Cardiac septum (tissue), 1 donor: ENCODE measurements around the gene SDS. TPM values are rescaled to one million over a fixed set of nuclear protein-coding genes. Genes with fewer than 3 reads are reported as not detected.

Experiments used
- DNase-seq: peaks from one replicate; pipeline ENCODE4 v3.0.0-alpha.2; 2020; ENCODE audit warnings: low spot score
- intact Hi-C: fragments of 100-400 bp; cut with DNase I; formaldehyde crosslinking; loops from one replicate; pipeline ENCODE4 v1.14.0; 2022
- total RNA-seq: library from RNA; stranded (reverse); fragmentation: NEBNext Ultra II Directional; extraction: Animal tissue kit (Norgen Biotek cat#: 25700); gene quantifications from one replicate; pipeline ENCODE4 v1.2.1, GENCODE V29; 2021
- donor health status: DM: no; HTN: no; CAD: no.

Gene SDS
- total RNA-seq, 1 donor from 2014 or later, result 0.81 TPM

GRCh38 chr12:113386866-113387566 lies 16.7 kb downstream of the SDS start:
- no peak for DNase-seq
- intact Hi-C loops, result no loop called here

GRCh38 chr12:113385282-113385882 lies 18.3 kb downstream of the SDS start:
- intact Hi-C loops, result no loop called here
- DNase-seq, result no peak

GRCh38 chr12:113384778-113385177 lies 18.9 kb downstream of the SDS start:
- DNase-seq, result no peak
- intact Hi-C loops, result no loop called here

GRCh38 chr12:113382206-113382605 lies 21.5 kb downstream of the SDS start:
- no peak for DNase-seq
- intact Hi-C loops, result no loop called here

GRCh38 chr12:113381220-113381619 lies 22.5 kb downstream of the SDS start:
- intact Hi-C loops, result no loop called here
- DNase-seq, result no peak

- DNase-seq, result no peak
- intact Hi-C loops, result no loop called here
Measured at GRCh38 chr12:113378291-113378690, 25.4 kb downstream of the SDS start.

- intact Hi-C loops, result no loop called here
- DNase-seq, result no peak
Measured at GRCh38 chr12:113374823-113375428, 28.8 kb downstream of the SDS start.

GRCh38 chr12:113373969-113374368 lies 29.7 kb downstream of the SDS start:
- no peak for DNase-seq

GRCh38 chr12:113373440-113373839 lies 30.2 kb downstream of the SDS start:
- intact Hi-C loops, result no loop called here
- no peak for DNase-seq

More at GRCh38 chr12:113373969-113374368, 29.7 kb downstream of the SDS start:
- intact Hi-C loops, result no loop called here

- intact Hi-C loops, result no loop called here
- DNase-seq, result no peak
Measured at GRCh38 chr12:113372371-113372770, 31.3 kb downstream of the SDS start.

- intact Hi-C loops, result no loop called here
- DNase-seq, result no peak
Measured at GRCh38 chr12:113371808-113372207, 31.9 kb downstream of the SDS start.

GRCh38 chr12:113370923-113371682 lies 32.6 kb downstream of the SDS start:
- no peak for DNase-seq
- intact Hi-C loops, result no loop called here

GRCh38 chr12:113369391-113369985 lies 34.2 kb downstream of the SDS start:
- intact Hi-C loops, result no loop called here
- DNase-seq, result no peak

GRCh38 chr12:113368331-113368730 lies 35.4 kb downstream of the SDS start:
- intact Hi-C loops, result no loop called here
- no peak for DNase-seq

- DNase-seq, result no peak
- intact Hi-C loops, result no loop called here
Measured at GRCh38 chr12:113366827-113367226, 36.9 kb downstream of the SDS start.

- DNase-seq, result no peak
- intact Hi-C loops, result no loop called here
Measured at GRCh38 chr12:113365639-113366395, 37.9 kb downstream of the SDS start.

GRCh38 chr12:113364698-113365097 lies 39.0 kb downstream of the SDS start:
- no peak for DNase-seq
- intact Hi-C loops, result no loop called here

GRCh38 chr12:113361574-113362370 lies 41.9 kb downstream of the SDS start:
- no peak for DNase-seq
- intact Hi-C loops, result no loop called here
